Frontal cortex (tissue), 4 donors: ENCODE results near the gene TOMM40. TPM values are rescaled to one million over a fixed set of nuclear protein-coding genes. Genes with fewer than 3 reads are reported as not detected.
"Not testable (repeated sequence)": the region's sequence is repeated elsewhere in the genome, so short reads cannot be mapped to it uniquely, and the experiment has no call there.

Experiments
- DNase-seq, 2 donors: peaks; one replicate each; pipeline ENCODE4 v3.0.0; 2012; ENCODE audit warnings: low spot score in 2 of 2
- FAIRE-seq: peaks from 2 replicates; lab custom pipeline; 2012; peaks lifted over from hg19 to GRCh38; lab: Jason Lieb, UNC
- total RNA-seq: library from RNA; depleted of rRNA; stranded (reverse); fragments of >200 nt; gene quantifications from one replicate; pipeline ENCODE4 v1.2.3, GENCODE V29; 2014
- donor health status: control.
- donor health status: control.
- donor health status: control.

The TOMM40 gene
- 30.6 TPM for total RNA-seq

DNA sequence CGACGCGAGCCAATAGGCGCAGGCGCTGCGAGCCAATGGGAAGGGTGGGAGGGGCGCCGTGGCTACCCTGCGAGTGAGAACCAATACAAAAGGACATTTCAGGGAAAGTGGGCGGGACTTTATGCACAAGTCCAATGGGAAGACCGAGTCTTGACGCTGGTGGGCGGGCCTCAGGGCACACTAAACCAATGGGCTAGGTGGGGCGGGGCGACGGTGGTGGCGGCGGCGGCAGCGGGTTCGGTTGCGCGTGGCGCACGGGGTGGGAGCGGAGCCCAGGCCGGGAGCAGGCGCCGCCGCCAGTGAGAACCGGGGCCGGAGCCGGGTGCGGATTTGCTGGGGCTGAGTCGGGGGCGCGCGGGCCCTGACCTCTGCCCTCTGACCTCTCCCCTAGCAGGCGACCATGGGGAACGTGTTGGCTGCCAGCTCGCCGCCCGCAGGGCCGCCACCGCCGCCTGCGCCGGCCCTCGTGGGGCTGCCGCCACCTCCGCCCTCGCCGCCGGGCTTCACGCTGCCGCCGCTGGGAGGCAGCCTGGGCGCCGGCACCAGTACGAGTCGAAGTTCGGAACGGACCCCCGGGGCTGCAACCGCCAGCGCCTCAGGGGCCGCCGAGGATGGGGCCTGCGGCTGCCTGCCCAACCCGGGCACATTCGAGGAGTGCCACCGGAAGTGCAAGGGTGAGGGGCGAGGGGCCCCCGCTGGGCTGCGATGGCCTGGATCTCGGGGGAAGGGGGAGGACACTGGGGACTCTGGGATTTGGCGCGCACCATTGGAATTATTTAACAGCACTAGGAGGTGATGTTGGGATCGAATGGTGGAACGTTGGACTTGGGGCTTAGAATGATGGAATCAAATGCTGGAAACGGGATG, at the start of gene TOMM40:
TOMM40 (plus strand) TSS at position 239 of the 867 bp plus-strand sequence; CDS start at position 401, 162 bp downstream.
- FAIRE-seq: no peak
- peak in 1 of 2 donors; percentile 100 for DNase-seq

GRCh38 chr19:44845286-44845611, 45.8 kb upstream of the TOMM40 start:
- DNase-seq (no peak), FAIRE-seq (no peak)

DNA sequence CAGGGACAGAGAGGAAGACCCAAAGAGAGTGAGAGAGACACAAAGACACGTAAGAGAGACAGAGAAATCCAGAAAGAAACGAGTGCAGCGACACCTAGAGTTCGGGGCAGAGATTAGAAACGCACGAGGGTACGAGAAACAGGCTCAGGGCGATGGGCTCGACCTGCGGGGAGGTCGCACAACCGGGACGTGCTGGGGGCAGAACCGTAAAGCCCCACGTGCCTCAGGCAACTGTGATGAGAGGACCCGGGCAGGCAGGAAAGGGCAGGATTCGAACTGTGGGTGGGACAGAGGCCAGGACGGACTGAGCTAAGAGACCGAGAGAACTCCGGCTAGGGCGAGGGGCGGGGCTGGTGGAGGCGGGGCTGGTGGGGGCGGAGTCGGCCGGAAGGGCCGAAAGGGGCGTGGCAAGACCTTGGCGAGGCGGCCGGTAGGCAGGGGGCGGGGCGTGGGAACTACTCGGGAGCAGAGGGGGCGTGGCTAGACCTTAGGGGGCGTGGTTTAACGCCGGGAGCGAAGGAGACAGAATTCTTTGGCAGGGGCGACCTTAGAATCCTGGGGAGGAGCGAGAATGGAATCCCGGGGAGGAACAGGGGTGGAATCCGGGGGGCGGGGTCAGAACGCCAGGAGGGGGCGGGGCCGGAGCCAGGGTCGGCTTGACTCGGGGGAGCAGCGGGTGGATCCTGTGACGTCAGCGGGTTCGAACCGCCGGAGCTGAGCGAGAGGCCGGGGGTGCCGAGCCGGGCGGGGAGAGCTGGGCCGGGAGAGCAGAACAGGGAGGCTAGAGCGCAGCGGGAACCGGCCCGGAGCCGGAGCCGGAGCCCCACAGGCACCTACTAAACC, 45.2 kb upstream of the TOMM40 start, which contains the start of gene NECTIN2:
NECTIN2 (plus strand) TSS at position 686 of the 843 bp plus-strand sequence. CDS start 229 bp downstream, outside the sequence.
- peak; percentile 88 to 96 for DNase-seq
- no peak for FAIRE-seq

GRCh38 chr19:44846455-44847143, 44.5 kb upstream of the TOMM40 start:
- DNase-seq (no peak), FAIRE-seq (no peak)

- DNase-seq: peak in 1 of 2 donors; percentile 36
- FAIRE-seq: no peak
These were observed 43.7 kb upstream of the TOMM40 start for GRCh38 chr19:44847144-44848035.

DNA sequence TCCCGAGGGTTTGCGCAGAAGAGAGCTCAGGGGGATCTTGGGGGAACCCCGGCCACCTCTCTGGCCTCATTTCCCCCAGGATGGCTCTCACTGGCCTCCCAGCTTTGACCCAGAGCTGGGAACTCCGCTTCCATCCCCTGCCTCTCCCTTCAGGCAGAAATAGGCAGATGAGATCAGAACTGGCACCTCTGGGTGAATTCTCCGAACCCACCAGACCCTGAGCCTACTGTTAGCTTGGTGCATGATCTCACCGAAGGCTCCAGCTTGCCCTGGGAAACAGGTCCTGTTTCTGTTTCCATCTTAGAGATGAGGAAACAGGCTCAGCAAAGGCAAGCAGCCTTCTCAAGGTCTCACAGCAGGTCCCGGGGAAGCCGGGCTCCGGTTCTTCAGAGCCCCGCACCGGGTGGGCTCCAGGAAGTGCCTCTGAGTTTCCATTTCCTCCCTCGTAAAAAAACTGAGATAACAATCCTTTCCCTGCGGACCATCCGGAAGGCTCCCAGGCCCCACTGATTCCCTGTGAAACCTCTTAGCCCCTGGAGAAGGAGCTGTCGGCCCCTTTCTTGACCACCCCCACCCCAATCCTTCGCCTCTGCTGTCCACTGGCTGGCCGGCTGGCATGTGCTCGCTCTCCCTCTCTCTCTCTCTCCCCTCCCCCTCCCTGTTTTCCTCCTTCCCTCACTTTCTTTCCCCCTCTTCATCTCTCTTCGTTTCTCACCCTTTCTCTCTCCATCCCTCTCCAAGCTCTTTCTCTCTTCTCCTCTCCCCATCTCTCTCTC, 42.8 kb upstream of the TOMM40 start:
- FAIRE-seq: no peak
- no peak for DNase-seq

DNA sequence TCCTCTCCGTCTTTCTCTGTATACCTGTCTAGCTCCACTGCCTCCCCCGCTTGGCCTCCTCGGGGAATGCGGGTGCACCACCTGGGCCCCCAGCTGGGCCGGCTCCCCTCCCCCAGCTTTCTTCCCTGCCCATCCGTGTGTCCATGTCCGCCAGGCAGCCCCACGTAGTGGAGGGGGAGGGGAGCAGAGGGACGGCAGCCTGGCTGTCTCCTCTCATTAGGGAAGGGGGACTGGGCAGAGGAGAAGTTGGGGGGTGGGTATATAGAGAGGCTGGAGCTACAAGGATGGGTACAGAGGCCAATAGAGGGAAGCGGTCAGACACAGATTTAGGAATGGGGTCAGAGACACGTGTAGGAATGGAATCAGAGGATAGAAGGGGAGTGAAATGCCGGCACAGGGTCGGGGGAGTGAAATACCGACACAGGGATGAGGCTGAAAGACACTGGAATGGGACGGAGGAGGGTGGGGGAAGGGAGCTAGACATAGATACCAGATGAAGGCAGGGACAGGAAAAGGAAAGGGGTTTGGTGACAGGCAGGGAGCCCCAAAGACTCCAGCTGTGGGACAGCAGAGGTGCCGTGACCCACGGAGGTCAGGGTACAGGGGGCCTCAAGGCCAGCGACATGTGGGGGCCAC, 42.1 kb upstream of the TOMM40 start:
- FAIRE-seq (no peak), DNase-seq (no peak)

GRCh38 chr19:44850641-44851109, 40.4 kb upstream of the TOMM40 start:
- DNase-seq: no peak
- FAIRE-seq: no peak

GRCh38 chr19:44851427-44851826, 39.6 kb upstream of the TOMM40 start:
- FAIRE-seq (no peak), DNase-seq (no peak)

- FAIRE-seq: no peak
- DNase-seq: no peak
These were observed 35.4 kb upstream of the TOMM40 start for GRCh38 chr19:44855606-44856005.

DNA sequence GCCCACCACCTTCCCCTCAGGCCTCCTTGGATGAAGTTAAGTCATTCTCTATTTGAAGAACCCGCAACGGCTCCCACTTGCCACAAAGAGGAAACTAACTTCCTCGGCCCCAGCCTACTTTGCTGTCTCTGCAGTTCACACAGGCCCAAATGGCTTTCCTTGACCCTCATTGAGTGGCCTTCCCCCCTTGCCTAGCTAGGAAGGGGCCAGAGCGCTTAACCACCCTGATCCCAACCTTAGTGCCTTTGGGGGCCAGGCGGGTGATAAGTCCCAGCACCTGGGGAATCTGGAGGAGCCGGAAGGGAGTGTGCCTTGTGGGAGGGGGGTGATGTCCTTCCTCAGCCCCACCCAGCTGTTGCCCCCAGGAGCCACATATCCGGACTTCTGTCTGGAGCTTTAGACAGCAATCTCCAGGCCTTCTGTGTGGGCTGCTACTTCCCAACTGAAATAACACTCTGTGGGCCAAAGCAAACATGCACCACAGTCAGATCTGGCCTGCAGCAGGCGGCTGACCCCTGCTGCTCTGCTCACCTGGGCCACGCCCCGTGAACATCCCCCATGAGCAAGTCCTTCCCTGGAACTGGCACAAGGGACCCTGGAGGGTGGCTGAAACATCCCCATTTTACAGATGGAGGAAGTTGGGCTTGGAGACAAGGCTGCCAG, 34.5 kb upstream of the TOMM40 start:
- FAIRE-seq (no peak), DNase-seq (no peak)

DNA sequence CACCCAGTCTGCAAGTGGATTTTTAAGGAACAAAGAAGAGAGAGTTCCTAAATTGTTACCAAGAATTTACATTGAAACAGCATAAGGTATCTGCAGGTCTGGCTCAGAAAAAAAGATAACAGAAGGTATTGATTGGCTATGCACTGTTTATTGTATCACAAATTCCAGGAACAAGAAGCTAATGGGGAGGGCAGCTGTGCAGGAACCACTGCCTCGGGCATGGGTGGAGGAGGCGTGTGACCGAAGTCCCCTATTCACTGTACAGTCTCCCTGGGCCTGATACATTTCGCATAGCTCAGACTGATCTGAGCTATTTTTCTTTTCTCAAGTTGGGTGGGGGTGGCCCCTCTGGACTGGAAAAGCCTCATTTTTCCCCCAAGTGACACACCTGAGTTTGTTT, 33.2 kb upstream of the TOMM40 start:
- no peak for FAIRE-seq
- DNase-seq: no peak

- not testable (repeated sequence) for DNase-seq, FAIRE-seq
These were observed 29.5 kb upstream of the TOMM40 start for GRCh38 chr19:44861576-44861975.

- FAIRE-seq (no peak), DNase-seq (no peak)
These were observed 27.1 kb upstream of the TOMM40 start for GRCh38 chr19:44863990-44864389.

DNA sequence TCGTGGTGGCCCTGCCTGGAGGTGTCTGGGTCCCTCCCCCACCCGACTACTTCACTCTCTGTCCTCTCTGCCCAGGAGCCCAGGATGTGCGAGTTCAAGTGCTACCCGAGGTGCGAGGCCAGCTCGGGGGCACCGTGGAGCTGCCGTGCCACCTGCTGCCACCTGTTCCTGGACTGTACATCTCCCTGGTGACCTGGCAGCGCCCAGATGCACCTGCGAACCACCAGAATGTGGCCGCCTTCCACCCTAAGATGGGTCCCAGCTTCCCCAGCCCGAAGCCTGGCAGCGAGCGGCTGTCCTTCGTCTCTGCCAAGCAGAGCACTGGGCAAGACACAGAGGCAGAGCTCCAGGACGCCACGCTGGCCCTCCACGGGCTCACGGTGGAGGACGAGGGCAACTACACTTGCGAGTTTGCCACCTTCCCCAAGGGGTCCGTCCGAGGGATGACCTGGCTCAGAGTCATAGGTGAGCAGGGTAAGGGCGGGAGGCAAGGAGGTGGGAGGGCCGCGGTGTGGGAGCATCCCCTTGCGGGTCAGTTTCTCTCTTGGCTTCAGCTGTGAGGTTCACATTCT, 25.8 kb upstream of the TOMM40 start:
- DNase-seq (no peak), FAIRE-seq (no peak)

- no peak for FAIRE-seq
These were observed 24.4 kb upstream of the TOMM40 start for GRCh38 chr19:44866664-44867063.

GRCh38 chr19:44867578-44867977, 23.5 kb upstream of the TOMM40 start:
- no peak for DNase-seq
- FAIRE-seq: no peak

More at GRCh38 chr19:44866664-44867063, 24.4 kb upstream of the TOMM40 start:
- DNase-seq: no peak
